GM23338 (cell line): ENCODE data around the gene FLNC. TPM values are rescaled to one million over a fixed set of nuclear protein-coding genes. Genes with fewer than 3 reads are reported as not detected.

ENCODE experiments used
- ATAC-seq: fragments of 200-7000 bp; cut with Tn5 transposase; 3 replicates; pipeline ENCODE4 v1.9.1; 2020
- DNase-seq: peaks from one replicate; pipeline ENCODE4 v3.0.0-alpha.2; 2015; ENCODE audit warnings: low spot score
- H2AFZ ChIP-seq: fragments of 200-600 bp; sonication (generic); 2 replicates; pipeline ENCODE4 v1.8.0; 2016; ENCODE audit warnings: antibody characterized with exemption, mild to moderate bottlenecking, moderate library complexity
- H3F3A ChIP-seq: fragments of 200-600 bp; sonication (generic); replicated peaks from 2 replicates; pipeline ENCODE4 v1.8.0; 2017; ENCODE audit warnings: antibody characterized with exemption, mixed run types, low read depth
- H3K27ac ChIP-seq: fragments of 200-600 bp; sonication (generic); 2 replicates; pipeline ENCODE4 v1.6.1; 2016; ENCODE audit warnings: low read depth
- H3K27me3 ChIP-seq: fragments of 200-600 bp; sonication (generic); 2 replicates; pipeline ENCODE4 v1.8.0; 2016; ENCODE audit warnings: mild to moderate bottlenecking, mixed run types, moderate library complexity; ENCODE audit not compliant: insufficient read depth
- H3K36me3 ChIP-seq: fragments of 200-600 bp; sonication (generic); 2 replicates; pipeline ENCODE4 v1.8.0; 2016; ENCODE audit warnings: mild to moderate bottlenecking; ENCODE audit not compliant: insufficient read depth
- H3K4me1 ChIP-seq: fragments of 200-600 bp; sonication (generic); 2 replicates; pipeline ENCODE4 v1.8.0; 2016; ENCODE audit warnings: mild to moderate bottlenecking, moderate library complexity; ENCODE audit not compliant: insufficient read depth
- H3K4me2 ChIP-seq: fragments of 200-600 bp; sonication (generic); 2 replicates; pipeline ENCODE4 v1.7.1; 2017; ENCODE audit warnings: mixed run types
- H3K4me3 ChIP-seq: fragments of 200-600 bp; sonication (generic); 2 replicates; pipeline ENCODE4 v1.6.1; 2016; ENCODE audit warnings: mixed run types
- H3K79me2 ChIP-seq: fragments of 200-600 bp; sonication (generic); replicated peaks from 2 replicates; pipeline ENCODE4 v1.8.0; 2017; ENCODE audit warnings: mild to moderate bottlenecking; ENCODE audit not compliant: insufficient read depth
- H3K9me2 ChIP-seq: fragments of 200-600 bp; sonication (generic); 2 replicates; pipeline ENCODE4 v1.8.0; 2017; ENCODE audit not compliant: insufficient read depth
- H4K20me1 ChIP-seq: fragments of 200-600 bp; sonication (generic); replicated peaks from 2 replicates; pipeline ENCODE4 v1.8.0; 2017; ENCODE audit warnings: mild to moderate bottlenecking; ENCODE audit not compliant: insufficient read depth
- H3K27ac Mint-ChIP-seq: 2 replicates; pipeline ENCODE4 v1.8.0; 2020; ENCODE audit warnings: inconsistent platforms, mild to moderate bottlenecking, moderate library complexity, mixed read lengths
- H3K27me3 Mint-ChIP-seq: 3 replicates; pipeline ENCODE4 v1.8.0; 2022; ENCODE audit warnings: low read depth, mild to moderate bottlenecking, moderate library complexity, mixed read lengths, inconsistent platforms; ENCODE audit not compliant: insufficient read depth, poor library complexity
- H3K36me3 Mint-ChIP-seq: 3 replicates; pipeline ENCODE4 v1.8.0; 2021; ENCODE audit warnings: low read depth, mild to moderate bottlenecking, inconsistent platforms, moderate library complexity, mixed read lengths
- H3K4me1 Mint-ChIP-seq: 3 replicates; pipeline ENCODE4 v1.8.0; 2020; ENCODE audit warnings: mild to moderate bottlenecking, inconsistent platforms, mixed read lengths
- H3K4me3 Mint-ChIP-seq: 3 replicates; pipeline ENCODE4 v1.8.0; 2021; ENCODE audit warnings: moderate library complexity, mild to moderate bottlenecking, inconsistent platforms, mixed read lengths
- H3K9me3 Mint-ChIP-seq: 3 replicates; pipeline ENCODE4 v1.8.0; 2020; ENCODE audit warnings: moderate library complexity, mild to moderate bottlenecking, inconsistent platforms, mixed read lengths
- CREB1 ChIP-seq: fragments of 250-450 bp; sonication (Bioruptor Pico); IDR thresholded peaks from 2 replicates; pipeline ENCODE4 v1.5.0; 2020; ENCODE audit warnings: low read depth, mild to moderate bottlenecking, moderate library complexity
- JUNB ChIP-seq: IDR thresholded peaks from one replicate; pipeline ENCODE4 v1.6.1; 2016; ENCODE audit warnings: antibody characterized with exemption; ENCODE audit not compliant: unreplicated experiment
- NANOG ChIP-seq: IDR thresholded peaks from 2 replicates; pipeline ENCODE4 v1.6.1; 2016; ENCODE audit warnings: antibody characterized with exemption, borderline replicate concordance
- POLR2AphosphoS5 ChIP-seq: IDR thresholded peaks from 2 replicates; pipeline ENCODE4 v1.6.1; 2016; ENCODE audit warnings: antibody characterized with exemption, low read depth
- REST ChIP-seq: IDR thresholded peaks from one replicate; pipeline ENCODE4 v1.6.1; 2018; ENCODE audit warnings: antibody characterized with exemption; ENCODE audit not compliant: unreplicated experiment
- ZNF331 ChIP-seq: fragments of 250-450 bp; sonication (Bioruptor Pico); IDR thresholded peaks from 2 replicates; pipeline ENCODE4 v1.5.0; 2020; ENCODE audit warnings: low read depth, mild to moderate bottlenecking, moderate library complexity
- ZNF462 ChIP-seq: fragments of 250-450 bp; sonication (Bioruptor Pico); IDR thresholded peaks from 2 replicates; pipeline ENCODE4 v1.5.0; 2020; ENCODE audit warnings: mild to moderate bottlenecking, moderate library complexity
- polyA plus RNA-seq: library from polyadenylated mRNA; unstranded; fragments of >200 nt; fragmentation: Nextera tagmentation; extraction: Ambion mirVana; gene quantifications from 2 replicates; pipeline ENCODE4 v1.2.1, GENCODE V29; 2016
- total RNA-seq: library from RNA; depleted of rRNA; stranded (reverse); fragments of >200 nt; shearing (Covaris generic); gene quantifications from 2 replicates; pipeline ENCODE4 v1.2.3, GENCODE V29; 2014
- TF ChIP-seq, protein P1 (sequence below), 2 experiments: fragments of 200-600 bp in 1 of 2; sonication (generic) in 1 of 2; conservative IDR thresholded peaks; 2 replicates each; pipeline versions ENCODE4 v1.5.1 to v1.6.1; 2016 to 2017; ENCODE audit warnings: antibody characterized with exemption in 2 of 2, low read depth in 2 of 2, mild to moderate bottlenecking in 2 of 2, moderate library complexity in 1 of 2

FLNC gene
- total and polyA plus RNA-seq, 2 experiments from 2014 or later = 0.65 to 11.8 TPM

DNA sequence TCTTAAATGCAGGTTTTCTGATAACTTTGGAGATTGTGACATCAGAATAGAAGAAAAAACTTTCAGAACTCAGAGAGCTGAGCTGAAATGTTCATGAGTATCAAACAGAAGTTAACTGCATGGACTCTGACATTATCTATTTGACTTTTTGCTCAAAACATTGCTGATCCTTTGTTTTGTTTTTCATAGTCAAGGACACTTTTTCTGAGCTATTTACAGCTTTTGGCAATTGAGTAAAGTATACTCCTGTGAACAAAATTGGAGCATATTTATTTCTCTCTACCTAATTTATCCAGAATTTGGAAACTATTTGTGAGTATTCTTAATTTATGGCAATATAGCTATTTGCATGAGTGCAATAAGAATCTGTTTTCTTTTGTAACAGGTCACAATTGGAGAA, 69.2 kb downstream of the FLNC start (continued):
- TF ChIP-seq ZNF331 (CRISPR knock-in tag) = no peak
- TF ChIP-seq, protein P1, sequence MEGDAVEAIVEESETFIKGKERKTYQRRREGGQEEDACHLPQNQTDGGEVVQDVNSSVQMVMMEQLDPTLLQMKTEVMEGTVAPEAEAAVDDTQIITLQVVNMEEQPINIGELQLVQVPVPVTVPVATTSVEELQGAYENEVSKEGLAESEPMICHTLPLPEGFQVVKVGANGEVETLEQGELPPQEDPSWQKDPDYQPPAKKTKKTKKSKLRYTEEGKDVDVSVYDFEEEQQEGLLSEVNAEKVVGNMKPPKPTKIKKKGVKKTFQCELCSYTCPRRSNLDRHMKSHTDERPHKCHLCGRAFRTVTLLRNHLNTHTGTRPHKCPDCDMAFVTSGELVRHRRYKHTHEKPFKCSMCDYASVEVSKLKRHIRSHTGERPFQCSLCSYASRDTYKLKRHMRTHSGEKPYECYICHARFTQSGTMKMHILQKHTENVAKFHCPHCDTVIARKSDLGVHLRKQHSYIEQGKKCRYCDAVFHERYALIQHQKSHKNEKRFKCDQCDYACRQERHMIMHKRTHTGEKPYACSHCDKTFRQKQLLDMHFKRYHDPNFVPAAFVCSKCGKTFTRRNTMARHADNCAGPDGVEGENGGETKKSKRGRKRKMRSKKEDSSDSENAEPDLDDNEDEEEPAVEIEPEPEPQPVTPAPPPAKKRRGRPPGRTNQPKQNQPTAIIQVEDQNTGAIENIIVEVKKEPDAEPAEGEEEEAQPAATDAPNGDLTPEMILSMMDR (conservative IDR thresholded peaks at IDR 0.05; ENCODE audit: low read depth in 2 of 2) = no peak

- Mint-ChIP-seq H3K4me3 (no peak overlapping the region), H3K27me3 (peaks cover 5% of the 10 kb centered on the region), H3K9me3 (peaks cover 13% of the 10 kb centered on the region; the same call in 2 of the 3 replicates), H3K4me1 (peaks cover 3% of the 10 kb centered on the region; the same call in 2 of the 3 replicates), H3K36me3 (peaks cover 4% of the 10 kb centered on the region), H3K27ac (no peak overlapping the region)
- Histone ChIP-seq H3K4me2 (no peak overlapping the region), H3K9me2 (0 out of 2 replicates have a peak, but pooled peaks cover 5% of the 10 kb centered on the region), H2AFZ (no peak overlapping the region), H3F3A (no peaks in the 10 kb centered on the region), H3K4me3 (no peak overlapping the region), H3K4me1 (no peaks in the 10 kb centered on the region), H3K27ac (no peak overlapping the region), H3K27me3 (no peaks in the 10 kb centered on the region), H3K79me2 (no peaks in the 10 kb centered on the region), H4K20me1 (no peaks in the 10 kb centered on the region), H3K36me3 (0 out of 2 replicates have a peak, but pooled peaks cover 7% of the 10 kb centered on the region)
- DNase-seq = no peak
- TF ChIP-seq JUNB = no peak
- TF ChIP-seq POLR2AphosphoS5 = no peak
- TF ChIP-seq REST = no peak
- no peak for TF ChIP-seq ZNF462 (CRISPR knock-in tag)
- TF ChIP-seq CREB1 (CRISPR knock-in tag) = no peak
- TF ChIP-seq NANOG = no peak
- no peak for ATAC-seq
Measured at GRCh38 chr7:128900237-128900636, 70.0 kb downstream of the FLNC start.
